GM19463 (cell line): ENCODE measurements around the gene C2orf76.

Source experiments
- ATAC-seq: cut with Tn5 transposase; IDR thresholded peaks from one replicate; pipeline ENCODE4 v1.9.1; 2021; ENCODE audit warnings: mild to moderate bottlenecking, moderate library complexity; ENCODE audit not compliant: unreplicated experiment

The C2orf76 gene

GRCh38 chr2:119266091-119266589 lies 100.5 kb downstream of the C2orf76 start:
- ATAC-seq: no peak

DNA sequence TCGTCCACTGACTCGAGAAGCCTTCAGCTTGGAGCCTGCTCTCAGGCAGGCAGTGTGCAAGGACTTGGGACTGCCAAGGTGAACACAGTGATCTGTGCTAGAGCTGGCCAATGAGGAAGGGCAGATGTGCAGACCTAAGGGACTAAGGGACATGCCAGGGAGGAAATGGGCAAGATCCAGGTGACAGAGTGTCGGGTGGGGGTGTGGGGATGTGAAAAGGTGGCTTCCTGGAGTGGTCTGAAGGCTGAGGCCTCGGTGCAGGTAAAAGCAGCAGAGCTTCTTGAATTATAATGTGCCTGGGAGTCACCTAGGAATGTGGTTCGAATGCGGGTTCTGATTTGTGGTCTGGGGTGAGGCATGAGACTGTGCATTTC lies 101.0 kb downstream of the C2orf76 start:
- ATAC-seq: no peak

DNA sequence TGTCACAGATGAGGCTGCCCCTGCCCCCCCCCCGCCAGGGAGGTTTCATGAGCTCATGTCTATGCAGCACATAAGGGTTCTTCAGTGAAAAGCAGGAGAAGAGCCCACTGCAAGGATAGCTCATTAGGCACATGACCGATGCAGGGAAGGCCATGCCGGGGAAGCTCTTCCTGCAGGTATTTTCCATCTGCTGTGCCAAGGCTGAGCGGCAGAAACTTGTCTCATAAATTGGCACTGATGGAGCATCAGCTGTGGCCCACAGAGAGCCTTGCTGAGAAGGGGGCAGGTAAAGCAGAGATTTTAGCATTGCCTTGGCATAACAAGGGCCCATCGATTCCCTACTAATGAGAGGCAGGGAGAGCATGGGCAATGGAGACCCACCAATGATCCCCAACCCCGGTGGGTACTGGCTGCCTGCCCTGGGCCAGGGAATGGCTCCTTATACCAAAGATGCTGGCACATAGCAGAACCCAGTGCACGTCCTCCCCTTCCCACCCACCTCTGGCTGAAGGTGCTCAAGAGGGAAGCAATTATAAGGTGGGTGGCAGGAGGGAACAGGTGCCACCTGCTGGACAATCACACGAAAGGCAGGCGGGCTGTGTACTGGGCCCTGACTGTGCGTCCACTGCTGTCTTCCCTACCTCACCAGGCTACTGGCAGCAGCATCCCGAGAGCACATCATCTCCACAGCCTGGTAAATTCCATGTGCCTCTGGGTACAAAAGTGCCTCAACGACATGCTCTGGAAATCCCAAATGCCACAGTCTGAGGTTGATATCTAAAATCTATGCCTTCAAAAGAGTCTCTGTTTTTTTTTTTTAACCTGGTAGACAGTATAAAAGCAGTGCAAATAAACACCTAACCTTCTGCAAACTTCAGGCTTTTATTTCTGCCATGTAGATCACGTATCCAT lies 101.6 kb downstream of the C2orf76 start:
- peak; percentile 98 for ATAC-seq

DNA sequence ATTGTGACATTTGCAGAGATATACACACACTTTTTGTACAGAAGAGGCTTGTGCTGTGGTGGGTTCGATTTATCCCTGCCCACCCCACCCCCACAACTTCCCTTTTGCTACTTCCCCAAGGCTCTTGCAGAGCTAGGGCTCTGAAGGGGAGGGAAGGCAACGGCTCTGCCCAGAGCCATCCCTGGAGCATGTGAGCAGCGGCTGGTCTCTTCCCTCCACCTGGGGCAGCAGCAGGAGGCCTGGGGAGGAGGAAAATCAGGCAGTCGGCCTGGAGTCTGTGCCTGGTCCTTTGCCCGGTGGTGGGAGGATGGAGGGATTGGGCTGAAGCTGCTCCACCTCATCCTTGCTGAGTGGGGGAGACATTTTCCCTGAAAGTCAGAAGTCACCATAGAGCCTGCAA lies 103.0 kb downstream of the C2orf76 start:
- no peak for ATAC-seq

GRCh38 chr2:119263025-119263424 lies 103.6 kb downstream of the C2orf76 start:
- no peak for ATAC-seq

DNA sequence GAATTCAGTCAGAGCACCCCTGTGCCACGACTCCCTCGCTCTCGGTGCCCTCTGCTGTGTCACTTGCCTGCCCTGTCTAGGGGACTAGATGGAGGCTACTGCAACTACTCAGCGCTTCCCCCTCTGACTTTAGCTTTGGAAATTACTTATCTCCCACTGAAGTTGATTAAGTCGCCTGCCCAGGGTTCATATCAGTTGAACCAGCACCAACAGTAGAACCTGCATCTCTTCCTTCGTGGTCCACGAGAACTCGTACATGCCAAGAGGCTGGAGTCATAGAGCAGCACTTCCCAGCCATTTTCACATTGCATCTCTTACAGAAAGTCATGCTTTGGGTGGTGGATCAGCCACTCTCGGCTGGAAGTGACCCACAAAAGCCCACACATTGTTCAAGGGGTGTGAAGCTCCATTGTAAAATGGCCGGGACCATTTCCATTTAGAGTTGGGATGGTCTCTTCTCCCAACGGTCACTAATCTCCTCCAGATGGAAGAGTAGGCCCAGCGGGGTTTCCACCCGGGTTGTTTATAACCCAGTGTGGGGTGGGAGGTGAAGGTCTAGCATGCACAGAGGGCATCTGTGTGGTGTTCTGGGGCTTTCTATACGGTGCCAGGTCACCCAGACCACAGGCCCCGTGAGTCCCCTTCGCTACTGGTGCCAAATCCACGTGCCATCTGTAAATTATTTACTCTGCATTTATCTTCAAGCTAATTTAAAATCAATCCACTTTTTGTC lies 105.0 kb downstream of the C2orf76 start:
- ATAC-seq: no peak

DNA sequence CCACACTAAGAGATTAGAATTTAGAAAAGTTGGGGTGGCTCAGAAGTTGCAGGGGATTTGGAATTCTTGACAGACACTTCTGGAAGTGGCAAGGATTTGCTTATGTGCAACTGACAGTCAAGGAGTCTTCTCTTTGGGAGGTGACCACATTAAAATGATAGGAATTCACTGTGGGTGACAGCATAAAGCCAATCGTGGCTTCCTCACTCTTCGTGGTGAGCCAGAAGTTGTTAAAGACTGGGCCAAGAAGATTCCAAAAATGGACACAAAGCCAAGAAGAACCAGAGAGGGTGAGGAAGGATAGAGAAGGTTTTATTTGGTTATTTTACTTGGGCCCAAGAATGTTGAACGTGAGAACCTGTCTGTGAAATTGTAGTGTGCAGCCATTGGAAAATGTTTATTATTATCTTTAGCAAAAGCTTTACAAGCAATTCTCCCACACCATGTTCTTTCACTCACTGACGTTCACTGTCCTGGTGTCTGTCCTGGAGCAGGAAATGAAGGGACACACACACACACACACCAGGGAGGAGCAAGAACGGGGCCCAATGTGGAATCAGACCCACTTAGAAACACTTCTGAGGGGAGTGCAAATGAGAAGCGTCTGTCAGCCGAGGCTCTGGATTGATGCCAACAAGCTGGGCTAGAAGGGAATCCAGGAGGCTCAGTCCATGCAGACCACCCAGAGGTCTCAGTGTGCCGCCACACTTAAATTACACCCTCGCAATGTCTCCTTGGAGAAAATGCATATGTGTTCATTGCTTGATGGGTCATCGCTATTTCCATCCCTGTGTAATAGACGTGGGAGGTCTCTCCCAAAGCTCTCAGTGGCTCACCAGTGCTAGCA lies 105.8 kb downstream of the C2orf76 start:
- ATAC-seq: no peak

GRCh38 chr2:119259296-119259860 lies 107.3 kb downstream of the C2orf76 start:
- ATAC-seq: no peak

- ATAC-seq: no peak
Measured at GRCh38 chr2:119257198-119257597, 109.4 kb downstream of the C2orf76 start.

- no peak for ATAC-seq
Measured at GRCh38 chr2:119256582-119256921, 110.1 kb downstream of the C2orf76 start.

GRCh38 chr2:119255760-119256581 lies 110.7 kb downstream of the C2orf76 start:
- ATAC-seq: no peak

- no peak for ATAC-seq
Measured at GRCh38 chr2:119254601-119255080, 112.0 kb downstream of the C2orf76 start.

- ATAC-seq: no peak
Measured at GRCh38 chr2:119253760-119254600, 112.7 kb downstream of the C2orf76 start.

DNA sequence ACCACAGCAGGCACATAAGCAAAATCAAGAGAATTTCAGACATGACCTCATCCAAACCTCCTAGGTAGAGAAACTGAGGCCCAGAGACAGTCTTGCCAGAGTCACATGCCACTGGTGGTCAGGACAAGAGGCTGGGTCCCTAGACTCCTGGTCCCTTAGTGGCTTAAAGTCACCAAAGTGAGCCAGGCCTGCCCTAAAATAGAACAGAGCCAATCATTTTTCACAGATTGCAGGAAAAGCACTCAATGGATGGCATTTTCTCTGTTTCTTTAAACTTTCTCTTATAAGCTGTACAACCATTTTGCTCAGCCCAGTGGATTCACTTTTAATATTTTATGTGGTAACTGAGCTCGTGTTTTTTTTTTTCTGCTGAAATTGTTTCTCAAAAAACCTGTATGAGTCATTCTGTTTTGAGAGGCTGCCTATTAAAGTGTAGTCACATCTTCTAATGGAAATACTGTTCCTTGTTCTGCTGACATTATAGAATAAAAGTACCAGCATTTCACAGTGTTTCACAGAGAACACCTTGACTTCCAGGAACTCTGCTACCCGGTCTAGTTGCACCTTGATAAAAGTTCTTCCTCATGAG lies 113.4 kb downstream of the C2orf76 start:
- no peak for ATAC-seq
